HEK293T (cell line): Measurements from ENCODE around the gene GALM.

Experiments used
- ELF4 ChIP-seq: fragments of 450-650 bp; IDR thresholded peaks from 2 replicates; pipeline ENCODE4 v1.6.1; 2017; ENCODE audit warnings: antibody characterized with exemption
- HDGF ChIP-seq: fragments of 450-650 bp; IDR thresholded peaks from 2 replicates; pipeline ENCODE4 v1.6.1; 2017; ENCODE audit warnings: antibody characterized with exemption, borderline replicate concordance
- SP1 ChIP-seq: fragments of 450-650 bp; IDR thresholded peaks from 2 replicates; pipeline ENCODE4 v1.6.1; 2017

- TF ChIP-seq ELF4 (no peak), SP1 (no peak), HDGF (no peak)
Measured at GRCh38 chr2:38702413-38702812, 36.5 kb downstream of the GALM start.
